Effector memory CD8-positive, alpha-beta T cell (primary cell): ENCODE data around the gene XYLT2.
"Not testable (repeated sequence)": the region's sequence is repeated elsewhere in the genome, so short reads cannot be mapped to it uniquely, and the experiment has no call there.

Experiments
- ATAC-seq: fragments of 150-1000 bp; cut with Tn5 transposase; replicated peaks from 2 replicates; pipeline ENCODE4 v1.10.0; 2021; ENCODE audit warnings: mild to moderate bottlenecking, moderate library complexity
- DNase-seq, 3 experiments: peaks; one replicate each; pipeline ENCODE4 v3.0.0; 2021
- H3K27ac Mint-ChIP-seq, 2 donors: one replicate each; pipeline ENCODE4 v1.8.0; 2022; ENCODE audit warnings: mild to moderate bottlenecking in 2 of 2, mixed read lengths in 2 of 2, moderate library complexity in 2 of 2
- H3K27me3 Mint-ChIP-seq, 2 donors: one replicate each; pipeline ENCODE4 v1.8.0; 2022; ENCODE audit warnings: mixed read lengths in 2 of 2
- H3K36me3 Mint-ChIP-seq: one replicate; pipeline ENCODE4 v1.8.0; 2022; ENCODE audit warnings: mild to moderate bottlenecking, moderate library complexity, mixed read lengths; ENCODE audit not compliant: insufficient read depth
- H3K4me1 Mint-ChIP-seq, 2 donors: one replicate each; pipeline ENCODE4 v1.8.0; 2022; ENCODE audit warnings: low read depth in 2 of 2, mixed read lengths in 2 of 2
- H3K4me3 Mint-ChIP-seq, 2 donors: one replicate each; pipeline ENCODE4 v1.8.0; 2022; ENCODE audit warnings: mild to moderate bottlenecking in 2 of 2, mixed read lengths in 2 of 2, moderate library complexity in 2 of 2
- H3K9me3 Mint-ChIP-seq, 2 donors: one replicate each; pipeline ENCODE4 v1.8.0; 2022; ENCODE audit warnings: mixed read lengths in 2 of 2

XYLT2 gene

GRCh38 chr17:50388728-50389127, 42.8 kb downstream of the XYLT2 start:
- Mint-ChIP-seq H3K27ac (no peak overlapping the region), H3K9me3 (no peaks in the 10 kb centered on the region), H3K4me3 (no peak overlapping the region), H3K27me3 (no peaks in the 10 kb centered on the region), H3K4me1 (peaks cover 12 to 14% of the 10 kb centered on the region in 2 donors), H3K36me3 (peaks cover 94% of the 10 kb centered on the region)
- DNase-seq (no peak), ATAC-seq (no peak)

GRCh38 chr17:50389534-50389933, 43.6 kb downstream of the XYLT2 start:
- H3K9me3 Mint-ChIP-seq = no peaks in the 10 kb centered on the region
- no peak overlapping the region for H3K4me3 Mint-ChIP-seq
- no peak for ATAC-seq
- no peaks in the 10 kb centered on the region for H3K27me3 Mint-ChIP-seq
- H3K27ac Mint-ChIP-seq = peak overlapping the region in 1 of 2 donors; percentile 80
- H3K4me1 Mint-ChIP-seq = peaks cover 18 to 19% of the 10 kb centered on the region in 2 donors
- no peak for DNase-seq
- H3K36me3 Mint-ChIP-seq = peaks cover 91% of the 10 kb centered on the region

GRCh38 chr17:50392621-50393020, 46.7 kb downstream of the XYLT2 start:
- DNase-seq (no peak), ATAC-seq (no peak)
- Mint-ChIP-seq H3K4me3 (no peak overlapping the region), H3K9me3 (no peaks in the 10 kb centered on the region), H3K4me1 (peaks cover 32 to 39% of the 10 kb centered on the region in 2 donors), H3K27ac (no peak overlapping the region), H3K27me3 (no peaks in the 10 kb centered on the region), H3K36me3 (peaks cover 78% of the 10 kb centered on the region)

- no peaks in the 10 kb centered on the region for H3K27me3 Mint-ChIP-seq
- H3K9me3 Mint-ChIP-seq = no peaks in the 10 kb centered on the region
- peak overlapping the region; percentile 41 to 78 for H3K27ac Mint-ChIP-seq
- DNase-seq = no peak
- no peak overlapping the region for H3K4me3 Mint-ChIP-seq
- peaks cover 33 to 39% of the 10 kb centered on the region in 2 donors for H3K4me1 Mint-ChIP-seq
- ATAC-seq = no peak
- H3K36me3 Mint-ChIP-seq = peaks cover 74% of the 10 kb centered on the region
Measured at GRCh38 chr17:50393700-50394099, 47.8 kb downstream of the XYLT2 start.

DNA sequence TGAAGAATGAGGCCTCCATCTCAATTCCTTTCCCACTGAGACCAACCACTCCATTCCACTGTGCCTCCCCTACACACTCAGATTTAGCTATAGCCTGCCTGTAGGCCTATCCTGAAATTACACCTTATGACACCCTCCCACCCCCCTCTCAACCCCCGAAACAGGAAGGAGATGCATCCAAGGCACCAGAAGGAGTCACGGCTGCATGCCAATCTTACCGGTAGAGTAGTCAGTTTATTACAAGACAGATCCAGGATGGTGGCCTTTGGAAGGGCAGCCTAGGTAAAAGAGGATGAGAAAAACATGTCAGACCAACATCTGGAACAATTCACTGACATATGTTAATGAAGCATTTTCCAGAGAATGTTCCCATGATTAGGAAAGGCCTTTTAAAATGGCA, 48.8 kb downstream of the XYLT2 start:
- Mint-ChIP-seq H3K36me3 (peaks cover 64% of the 10 kb centered on the region), H3K4me3 (peak overlapping the region in 1 of 2 donors; percentile 91), H3K27ac (peak overlapping the region; percentile 53 to 97), H3K9me3 (no peaks in the 10 kb centered on the region), H3K27me3 (no peaks in the 10 kb centered on the region), H3K4me1 (peaks cover 32 to 39% of the 10 kb centered on the region in 2 donors)
- ATAC-seq (no peak), DNase-seq (no peak)

GRCh38 chr17:50396261-50397110, 50.6 kb downstream of the XYLT2 start:
- peaks cover 0 to under 1% of the 10 kb centered on the region in 2 donors for H3K27me3 Mint-ChIP-seq
- DNase-seq (peak in 2 of 3 experiments; percentile 9 to 16), ATAC-seq (no peak)
- no peaks in the 10 kb centered on the region for H3K9me3 Mint-ChIP-seq
- H3K4me3 Mint-ChIP-seq = peak overlapping the region; percentile 91 to 94
- H3K36me3 Mint-ChIP-seq = peaks cover 48% of the 10 kb centered on the region
- H3K4me1 Mint-ChIP-seq = peaks cover 32 to 39% of the 10 kb centered on the region in 2 donors
- peak overlapping the region; percentile 94 to 97 for H3K27ac Mint-ChIP-seq

GRCh38 chr17:50397111-50397918, 51.4 kb downstream of the XYLT2 start, which contains the start of gene LRRC59:
Gene LRRC59 (minus strand): TSS chr17:50397523. CDS start chr17:50397317, 206 bp downstream.
- Mint-ChIP-seq H3K9me3 (no peaks in the 10 kb centered on the region), H3K27me3 (peaks cover 0 to 9% of the 10 kb centered on the region in 2 donors), H3K36me3 (peaks cover 40% of the 10 kb centered on the region), H3K4me1 (peaks cover 32 to 39% of the 10 kb centered on the region in 2 donors), H3K4me3 (peak within 1 kb of the TSS; percentile 91 to 94), H3K27ac (peak within 1 kb of the TSS; percentile 94 to 97)
- DNase-seq (peak; percentile 95 to 98 (median 97)), ATAC-seq (peak; percentile 98)

- DNase-seq (no peak), ATAC-seq (no peak)
- Mint-ChIP-seq H3K27ac (peak overlapping the region in 1 of 2 donors; percentile 97), H3K4me1 (peaks cover 31 to 38% of the 10 kb centered on the region in 2 donors), H3K27me3 (peaks cover 0 to 14% of the 10 kb centered on the region in 2 donors), H3K36me3 (peaks cover 34% of the 10 kb centered on the region), H3K4me3 (peak overlapping the region; percentile 91 to 94), H3K9me3 (no peaks in the 10 kb centered on the region)
Measured at GRCh38 chr17:50397919-50398285, 52.0 kb downstream of the XYLT2 start.

GRCh38 chr17:50398672-50399071, 52.7 kb downstream of the XYLT2 start:
- H3K27ac Mint-ChIP-seq, H3K9me3 Mint-ChIP-seq, DNase-seq, ATAC-seq: not testable (repeated sequence)
- H3K4me3 Mint-ChIP-seq = peak overlapping the region in 1 of 2 donors; percentile 10
- peaks cover 28% of the 10 kb centered on the region for H3K36me3 Mint-ChIP-seq
- H3K4me1 Mint-ChIP-seq = peaks cover 25 to 30% of the 10 kb centered on the region in 2 donors
- H3K27me3 Mint-ChIP-seq = peaks cover 1 to 21% of the 10 kb centered on the region in 2 donors

GRCh38 chr17:50399591-50399990, 53.7 kb downstream of the XYLT2 start:
- peaks cover 21 to 23% of the 10 kb centered on the region in 2 donors for H3K4me1 Mint-ChIP-seq
- ATAC-seq, H3K27ac Mint-ChIP-seq, H3K4me3 Mint-ChIP-seq, H3K9me3 Mint-ChIP-seq, DNase-seq: not testable (repeated sequence)
- peaks cover 10 to 30% of the 10 kb centered on the region in 2 donors for H3K27me3 Mint-ChIP-seq
- H3K36me3 Mint-ChIP-seq = peaks cover 26% of the 10 kb centered on the region

GRCh38 chr17:50405351-50405750, 59.4 kb downstream of the XYLT2 start:
- not testable (repeated sequence) for H3K4me3 Mint-ChIP-seq, H3K4me1 Mint-ChIP-seq, DNase-seq, ATAC-seq, H3K27ac Mint-ChIP-seq, H3K36me3 Mint-ChIP-seq, H3K9me3 Mint-ChIP-seq
- peaks cover 32 to 51% of the 10 kb centered on the region in 2 donors for H3K27me3 Mint-ChIP-seq

GRCh38 chr17:50406578-50406977, 60.7 kb downstream of the XYLT2 start:
- H3K27ac Mint-ChIP-seq = no peak overlapping the region
- H3K27me3 Mint-ChIP-seq = peaks cover 35 to 50% of the 10 kb centered on the region in 2 donors
- peaks cover 4% of the 10 kb centered on the region for H3K36me3 Mint-ChIP-seq

DNA sequence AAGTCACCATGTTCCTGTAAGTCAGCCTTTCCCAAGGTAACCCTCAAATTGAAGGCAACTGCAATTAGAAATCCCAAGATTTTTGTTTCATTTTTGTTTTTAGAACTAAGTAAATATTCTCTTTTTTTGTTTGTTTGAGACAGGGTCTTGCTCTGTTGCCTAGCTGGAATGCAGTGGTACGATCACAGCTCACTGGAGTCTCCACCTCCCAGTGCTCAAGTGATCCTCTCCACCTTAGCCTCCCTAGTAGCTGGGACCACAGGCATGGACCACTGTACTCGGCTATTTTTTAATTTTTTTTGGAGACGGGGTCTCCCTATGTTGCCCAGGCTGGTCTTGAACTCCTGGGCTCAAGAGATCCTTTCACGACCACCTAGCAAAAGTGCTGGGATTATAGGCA, 62.0 kb downstream of the XYLT2 start:
- DNase-seq = no peak
- peaks cover 4% of the 10 kb centered on the region for H3K36me3 Mint-ChIP-seq
- ATAC-seq = no peak
- no peak overlapping the region for H3K27ac Mint-ChIP-seq
- no peaks in the 10 kb centered on the region for H3K9me3 Mint-ChIP-seq
- H3K27me3 Mint-ChIP-seq = peaks cover 35 to 37% of the 10 kb centered on the region in 2 donors
- H3K4me1 Mint-ChIP-seq = no peaks in the 10 kb centered on the region
- no peak overlapping the region for H3K4me3 Mint-ChIP-seq

More at GRCh38 chr17:50406578-50406977, 60.7 kb downstream of the XYLT2 start:
- ATAC-seq = no peak
- Mint-ChIP-seq H3K9me3 (no peaks in the 10 kb centered on the region), H3K4me3 (no peak overlapping the region), H3K4me1 (no peaks in the 10 kb centered on the region)
- DNase-seq = no peak
